Osteoblast (primary cell): ENCODE results near the gene OR7E24. TPM values are rescaled to one million over a fixed set of nuclear protein-coding genes. Genes with fewer than 3 reads are reported as not detected.
"Not testable (repeated sequence)": the region's sequence is repeated elsewhere in the genome, so short reads cannot be mapped to it uniquely, and the experiment has no call there.

Source experiments
- DNase-seq: peaks from one replicate; pipeline ENCODE4 v3.0.0; 2011; ENCODE audit warnings: low spot score, mixed read lengths; ENCODE audit not compliant: insufficient read length; ENCODE audit errors: missing footprints
- H2AFZ ChIP-seq: 2 replicates; pipeline ENCODE4 v1.6.0; 2011; ENCODE audit warnings: mild to moderate bottlenecking, low read length
- H3K27ac ChIP-seq: 2 replicates; pipeline ENCODE4 v1.5.1; 2011; ENCODE audit warnings: mild to moderate bottlenecking, low read depth, low read length, moderate library complexity
- H3K27me3 ChIP-seq: 2 replicates; pipeline ENCODE4 v1.6.0; 2012; ENCODE audit warnings: mild to moderate bottlenecking, control low read depth, inconsistent platforms, low read length, moderate library complexity; ENCODE audit not compliant: insufficient read depth
- H3K36me3 ChIP-seq: 2 replicates; pipeline ENCODE4 v1.5.1; 2011; ENCODE audit warnings: mild to moderate bottlenecking, low read length, control low read depth, moderate library complexity; ENCODE audit not compliant: insufficient read depth
- H3K4me1 ChIP-seq: 2 replicates; pipeline ENCODE4 v1.5.1; 2011; ENCODE audit warnings: mild to moderate bottlenecking, low read length, control low read depth, moderate library complexity; ENCODE audit not compliant: insufficient read depth
- H3K4me2 ChIP-seq: 2 replicates; pipeline ENCODE4 v1.6.0; 2011; ENCODE audit warnings: mild to moderate bottlenecking, low read length; ENCODE audit not compliant: insufficient read depth
- H3K4me3 ChIP-seq: fragments of 200-600 bp; sonication (generic); 3 replicates; pipeline ENCODE4 v1.5.1; 2012; ENCODE audit warnings: mild to moderate bottlenecking, low read length, inconsistent platforms; ENCODE audit not compliant: insufficient read depth
- H3K79me2 ChIP-seq: 2 replicates; pipeline ENCODE4 v1.6.0; 2012; ENCODE audit warnings: mild to moderate bottlenecking, low read length, control low read depth, inconsistent platforms; ENCODE audit not compliant: insufficient read depth
- H3K9me3 ChIP-seq: 2 replicates; pipeline ENCODE4 v1.5.1; 2011; ENCODE audit warnings: low read depth, low read length, control low read depth
- H4K20me1 ChIP-seq: 2 replicates; pipeline ENCODE4 v1.6.0; 2012; ENCODE audit warnings: mild to moderate bottlenecking, low read length, control low read depth; ENCODE audit not compliant: insufficient read depth
- CTCF ChIP-seq: IDR thresholded peaks from 2 replicates; pipeline ENCODE4 v1.5.1; 2011; ENCODE audit warnings: mild to moderate bottlenecking, low read depth, low read length, moderate library complexity; ENCODE audit errors: extremely low read depth
- total RNA-seq: library from RNA; depleted of rRNA; stranded (reverse); fragments of >200 nt; gene quantifications from 2 replicates; pipeline ENCODE4 v1.2.3, GENCODE V29; 2012

The OR7E24 gene
- not detected in 2 replicates for total RNA-seq

- no peaks in the 10 kb centered on the region for H3K4me1 ChIP-seq
- H4K20me1 ChIP-seq: no peaks in the 10 kb centered on the region
- no peak for TF ChIP-seq CTCF
- DNase-seq: no peak
- H3K4me2 ChIP-seq: no peak within 1 kb of the TSS
- no peaks in the 10 kb centered on the region for H3K9me3 ChIP-seq
- no peak within 1 kb of the TSS for H3K27ac ChIP-seq
- no peak within 1 kb of the TSS for H3K4me3 ChIP-seq
- H2AFZ ChIP-seq: no peak within 1 kb of the TSS
- no peaks in the 10 kb centered on the region for H3K27me3 ChIP-seq
- H3K79me2 ChIP-seq: no peaks in the 10 kb centered on the region
- H3K36me3 ChIP-seq: no peaks in the 10 kb centered on the region
Measured at GRCh38 chr19:9250630-9251029, at the start of gene OR7E24. TSS of gene OR7E24 (plus strand) at chr19:9250930. CDS start at chr19:9251044, 114 bp downstream.

GRCh38 chr19:9205501-9206113, 45.1 kb upstream of the OR7E24 start:
- Histone ChIP-seq H3K36me3 (no peaks in the 10 kb centered on the region), H4K20me1 (no peaks in the 10 kb centered on the region), H3K4me3 (peak overlapping the region; percentile 66), H3K27me3 (no peaks in the 10 kb centered on the region), H2AFZ (peak overlapping the region; percentile 96), H3K9me3 (no peaks in the 10 kb centered on the region), H3K79me2 (no peaks in the 10 kb centered on the region), H3K4me2 (peak overlapping the region; percentile 82), H3K27ac (no peak overlapping the region), H3K4me1 (no peaks in the 10 kb centered on the region)
- peak; percentile 83 for TF ChIP-seq CTCF
- no peak for DNase-seq

- no peaks in the 10 kb centered on the region for H3K27me3 ChIP-seq
- H3K4me2 ChIP-seq: no peak within 1 kb of the TSS
- DNase-seq: no peak
- no peaks in the 10 kb centered on the region for H3K36me3 ChIP-seq
- H3K27ac ChIP-seq: no peak within 1 kb of the TSS
- H2AFZ ChIP-seq: no peak within 1 kb of the TSS
- no peaks in the 10 kb centered on the region for H3K9me3 ChIP-seq
- no peaks in the 10 kb centered on the region for H4K20me1 ChIP-seq
- no peak for TF ChIP-seq CTCF
- H3K4me1 ChIP-seq: no peaks in the 10 kb centered on the region
- no peak within 1 kb of the TSS for H3K4me3 ChIP-seq
- H3K79me2 ChIP-seq: no peaks in the 10 kb centered on the region
Measured at GRCh38 chr19:9219489-9219888, 31.2 kb upstream of the OR7E24 start, which contains the start of gene OR7D4. TSS of gene OR7D4 (minus strand) at chr19:9219589. CDS start at chr19:9214837, 4,752 bp downstream.

GRCh38 chr19:9251236-9251635, 506 bp downstream of the OR7E24 start:
- no peak for DNase-seq
- Histone ChIP-seq H3K79me2 (no peaks in the 10 kb centered on the region), H4K20me1 (no peaks in the 10 kb centered on the region), H3K4me3 (no peak overlapping the region), H2AFZ (no peak overlapping the region), H3K36me3 (no peaks in the 10 kb centered on the region), H3K4me1 (no peaks in the 10 kb centered on the region), H3K27me3 (no peaks in the 10 kb centered on the region), H3K9me3 (no peaks in the 10 kb centered on the region), H3K4me2 (no peak overlapping the region), H3K27ac (no peak overlapping the region)
- no peak for TF ChIP-seq CTCF

GRCh38 chr19:9283485-9283884, 32.8 kb downstream of the OR7E24 start:
- not testable (repeated sequence) for DNase-seq, H3K9me3 ChIP-seq, H3K4me3 ChIP-seq

More at GRCh38 chr19:9283485-9283884, 32.8 kb downstream of the OR7E24 start:
- H2AFZ ChIP-seq, H3K4me2 ChIP-seq, H3K4me1 ChIP-seq, H4K20me1 ChIP-seq, H3K27ac ChIP-seq, H3K27me3 ChIP-seq, H3K36me3 ChIP-seq, H3K79me2 ChIP-seq: not testable (repeated sequence)
